GM21381 (cell line): ENCODE results near the gene SERPINI1.
A peak's percentile ranks its signal among the peaks of the same experiment; 100 is the strongest.

Source experiments
- ATAC-seq: cut with Tn5 transposase; IDR thresholded peaks from one replicate; pipeline ENCODE4 v1.9.1; 2021; ENCODE audit warnings: mild to moderate bottlenecking, moderate library complexity; ENCODE audit not compliant: unreplicated experiment

The SERPINI1 gene

DNA sequence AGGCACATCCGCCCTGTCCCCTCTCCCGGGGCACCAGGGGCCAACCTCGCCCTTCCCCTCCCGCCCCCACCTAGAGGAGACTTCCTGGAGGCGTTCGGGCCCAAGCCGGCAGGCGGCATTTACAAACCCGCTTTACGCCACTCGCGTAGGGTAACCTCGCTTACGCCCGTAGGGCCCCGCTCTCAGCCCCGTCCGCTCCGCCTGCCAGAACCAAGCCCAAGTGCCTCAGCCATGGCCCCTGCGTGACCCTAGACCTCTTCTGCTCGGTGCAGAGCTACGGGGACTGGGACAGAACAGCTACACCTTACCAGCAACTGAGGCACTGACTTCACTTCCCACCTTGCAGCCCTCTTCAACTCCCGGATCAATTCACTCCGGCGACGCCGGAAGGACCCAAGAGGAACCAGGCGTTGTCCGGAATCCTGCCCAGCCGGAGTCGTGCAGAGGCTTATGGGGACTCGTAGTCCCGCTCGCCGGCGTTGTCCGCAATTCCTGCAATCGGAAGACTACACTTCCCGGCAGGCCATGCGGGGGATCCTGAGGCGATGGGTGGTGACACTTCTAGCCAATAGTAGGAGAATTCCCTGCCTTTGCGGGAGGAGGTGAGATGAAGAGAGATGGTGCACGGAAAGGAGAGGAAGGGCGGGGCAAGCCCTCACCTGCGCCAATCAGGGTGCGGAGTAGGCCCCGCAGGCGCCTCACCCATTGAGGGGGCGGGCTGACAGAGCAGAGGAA lies 856 bp upstream of the SERPINI1 start, which contains the start of gene PDCD10:
Gene PDCD10 (minus strand): TSS at position 395 of the 735 bp plus-strand sequence. CDS start 14,735 bp downstream, outside the sequence.
- peak; percentile 88 for ATAC-seq

DNA sequence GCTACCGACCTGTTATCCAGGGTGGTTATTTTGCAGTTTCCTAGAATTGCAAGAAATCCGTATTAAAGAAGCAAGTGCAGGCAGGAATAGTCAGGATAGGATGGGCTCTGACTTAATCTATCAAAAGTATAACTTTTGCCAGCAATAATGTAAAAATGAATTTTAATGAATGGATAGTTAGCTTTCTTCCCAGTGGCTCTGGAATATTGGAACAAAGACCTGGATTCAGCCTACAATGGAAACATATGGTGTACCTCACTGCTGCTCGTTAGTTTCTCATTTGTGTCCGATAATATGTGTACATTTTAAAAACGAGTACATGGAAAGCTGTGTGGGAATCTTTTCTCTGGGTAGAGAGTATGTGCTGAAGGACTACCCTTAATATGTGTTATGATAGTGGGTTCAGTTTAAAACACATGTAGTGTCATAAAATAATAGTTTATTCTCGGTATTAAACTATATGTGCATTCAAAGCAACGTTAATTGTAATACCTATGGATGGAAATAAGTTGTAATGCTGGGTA lies 805 bp downstream of the SERPINI1 start:
- ATAC-seq, result no peak

DNA sequence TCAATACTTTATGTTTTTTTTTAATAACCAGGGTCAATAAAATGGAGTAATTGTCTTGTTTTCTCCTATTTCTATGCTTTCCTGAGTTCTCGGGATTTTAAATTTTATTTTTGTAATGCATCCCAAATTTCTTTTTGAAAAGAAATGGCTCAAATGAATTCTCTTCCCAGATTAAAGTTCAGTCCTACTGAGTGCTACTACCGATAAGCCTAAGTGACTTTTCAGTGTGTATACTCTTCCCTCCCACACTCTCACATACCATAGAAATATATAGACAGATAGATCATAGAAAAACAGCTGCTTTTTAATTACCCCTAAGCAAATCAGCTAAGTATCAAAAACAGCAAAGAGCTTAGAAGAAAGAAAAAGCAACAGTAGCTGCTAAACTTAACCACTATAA lies 1.5 kb downstream of the SERPINI1 start:
- ATAC-seq, result no peak

DNA sequence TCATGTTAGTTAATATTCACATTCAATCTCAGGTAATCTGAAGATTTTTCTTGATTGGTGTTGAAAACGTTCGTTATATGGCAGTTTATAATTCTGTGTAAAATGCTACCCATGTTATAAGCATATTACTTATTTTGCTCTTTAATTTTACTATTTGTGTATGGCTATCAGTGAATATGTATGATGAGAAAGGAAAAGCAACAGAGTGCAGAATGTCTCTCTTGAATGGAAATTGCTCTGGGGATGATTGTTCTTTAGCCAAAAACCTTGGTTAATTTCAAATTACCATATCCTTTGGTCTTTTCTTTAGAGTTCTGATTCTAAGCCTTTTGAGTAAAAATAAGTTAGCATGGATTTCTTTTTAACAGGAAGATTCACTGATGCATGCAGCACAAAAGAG lies 2.5 kb downstream of the SERPINI1 start:
- ATAC-seq, result no peak

DNA sequence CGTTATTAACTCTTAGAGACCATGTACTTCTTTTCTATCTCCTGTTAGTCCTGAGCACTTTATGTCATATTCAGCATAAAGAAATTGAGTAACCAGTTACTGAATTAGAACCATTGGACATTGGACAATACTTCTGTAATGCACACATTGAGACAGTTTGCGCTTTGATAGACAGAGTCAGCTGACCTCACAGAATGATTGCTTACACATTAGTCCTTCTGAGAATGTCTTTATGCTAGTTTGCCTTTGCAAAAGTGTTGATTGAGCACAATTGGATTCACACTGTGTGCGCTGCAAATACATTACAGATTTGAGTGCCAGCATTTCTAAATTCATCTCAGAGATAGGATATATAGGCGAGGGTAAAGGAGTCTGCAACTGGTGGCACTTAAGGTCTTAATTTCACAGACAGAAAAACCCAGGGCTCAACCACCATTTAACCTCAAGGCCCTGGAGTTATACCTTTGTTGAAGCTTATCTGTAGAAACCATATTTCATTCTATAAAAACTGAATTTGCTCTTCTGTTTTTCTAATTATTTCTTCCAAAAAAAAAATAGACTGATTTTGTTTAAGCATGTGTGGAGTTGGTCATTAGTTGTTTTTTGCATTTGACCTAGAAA lies 3.8 kb downstream of the SERPINI1 start:
- no peak for ATAC-seq

DNA sequence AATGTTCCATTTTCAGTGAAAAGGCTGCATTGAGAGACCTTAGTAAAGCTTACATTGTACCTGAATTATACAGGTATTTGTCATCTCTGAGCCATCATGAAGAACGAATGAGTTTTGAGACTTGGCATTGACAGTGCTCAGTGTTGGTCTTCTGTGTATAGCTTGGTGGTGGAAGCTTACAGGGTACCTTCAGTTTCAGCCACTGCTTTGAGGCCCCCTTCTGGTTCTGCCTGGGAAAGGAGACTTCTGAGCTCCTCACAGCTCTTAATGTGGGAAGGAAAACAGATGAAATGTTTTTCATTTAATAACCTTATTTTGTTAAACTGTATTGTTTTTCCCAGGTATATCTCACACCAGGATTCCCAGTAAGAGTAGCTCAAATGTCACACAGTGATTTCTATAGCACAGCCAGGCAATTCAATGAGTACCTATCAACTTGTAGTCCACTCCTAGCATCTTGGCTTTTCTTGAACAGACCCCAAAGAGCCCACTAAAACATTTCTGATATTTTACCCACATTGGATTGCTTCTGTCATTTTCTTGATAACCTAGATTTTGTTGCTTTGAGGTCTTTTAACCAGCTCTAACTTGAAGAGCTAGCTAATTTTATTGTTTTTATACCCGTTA lies 5.6 kb downstream of the SERPINI1 start:
- peak; percentile 94 for ATAC-seq

DNA sequence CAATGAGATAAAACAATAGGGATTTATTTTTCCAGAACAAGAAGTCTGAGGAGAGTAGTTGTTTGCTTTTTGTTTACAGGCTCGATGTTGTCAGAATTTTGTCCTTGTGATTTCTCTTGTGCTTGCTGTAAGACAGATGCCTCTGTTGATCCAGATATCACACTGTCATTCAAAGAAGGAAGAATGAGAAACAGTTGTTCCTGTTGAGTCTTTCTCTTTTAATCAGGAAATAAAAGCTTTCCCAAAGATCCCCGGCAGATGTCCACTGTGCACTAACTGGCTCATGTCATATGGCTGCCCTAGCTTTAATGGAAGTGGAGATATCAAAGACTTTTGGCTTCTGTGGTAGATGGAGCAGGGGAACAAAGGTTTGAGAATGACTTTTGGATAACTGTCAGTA lies 6.8 kb downstream of the SERPINI1 start:
- ATAC-seq, result no peak

DNA sequence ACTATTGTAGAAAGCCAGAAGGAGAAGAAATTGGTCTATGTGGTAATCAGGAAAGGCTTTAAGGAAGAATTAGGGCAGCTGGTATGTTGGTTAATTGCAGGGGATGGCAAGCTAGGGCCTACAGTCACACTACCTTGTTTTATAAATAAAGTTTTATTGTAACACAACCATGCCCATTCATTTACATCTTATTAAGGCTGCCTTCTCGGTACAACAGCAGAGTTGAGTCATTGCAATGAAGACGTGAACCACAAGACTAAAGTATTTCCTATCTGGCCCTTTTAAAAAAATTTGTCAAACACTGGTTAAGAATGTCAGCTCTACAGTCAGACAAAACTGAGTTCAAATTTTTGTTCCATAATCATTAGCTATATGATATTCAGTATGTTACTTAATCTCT lies 8.3 kb downstream of the SERPINI1 start:
- ATAC-seq, result no peak

DNA sequence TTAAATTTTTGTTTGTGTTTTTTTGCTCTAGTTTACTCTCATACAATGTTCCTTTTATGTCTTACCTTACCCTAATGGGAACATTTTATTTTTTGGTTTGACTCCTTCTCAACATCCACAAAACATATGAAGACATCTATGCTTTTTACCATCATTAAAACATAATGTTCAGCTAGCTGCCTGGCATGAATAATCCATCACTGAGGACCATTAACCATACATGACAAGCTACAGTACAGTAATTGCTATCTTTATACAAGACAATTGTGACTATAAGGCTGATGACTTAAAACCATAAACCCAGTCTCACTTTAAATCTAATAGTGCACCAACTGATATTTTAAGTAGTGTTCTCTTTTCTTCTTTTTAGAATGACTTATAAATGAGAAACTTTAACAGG lies 13.7 kb downstream of the SERPINI1 start:
- ATAC-seq, result no peak

DNA sequence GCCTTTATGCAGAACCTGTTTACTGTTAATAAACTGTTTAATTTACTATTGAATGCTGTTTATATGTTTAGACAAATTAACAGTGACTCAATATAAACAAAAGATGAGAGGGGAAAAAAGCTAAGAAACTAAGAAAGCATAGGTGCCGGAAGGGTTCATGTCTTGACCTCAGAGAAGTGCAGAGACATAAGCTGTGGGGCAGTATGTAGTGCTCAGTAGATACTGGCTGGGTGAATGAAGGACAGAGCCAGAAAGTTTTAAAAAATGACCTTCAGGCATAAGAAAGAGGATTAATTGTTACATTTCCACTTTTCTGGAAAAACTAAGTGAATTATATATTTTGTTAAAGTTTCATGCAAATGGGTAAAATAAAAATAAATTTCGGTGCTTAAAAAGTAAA lies 14.2 kb downstream of the SERPINI1 start:
- no peak for ATAC-seq

DNA sequence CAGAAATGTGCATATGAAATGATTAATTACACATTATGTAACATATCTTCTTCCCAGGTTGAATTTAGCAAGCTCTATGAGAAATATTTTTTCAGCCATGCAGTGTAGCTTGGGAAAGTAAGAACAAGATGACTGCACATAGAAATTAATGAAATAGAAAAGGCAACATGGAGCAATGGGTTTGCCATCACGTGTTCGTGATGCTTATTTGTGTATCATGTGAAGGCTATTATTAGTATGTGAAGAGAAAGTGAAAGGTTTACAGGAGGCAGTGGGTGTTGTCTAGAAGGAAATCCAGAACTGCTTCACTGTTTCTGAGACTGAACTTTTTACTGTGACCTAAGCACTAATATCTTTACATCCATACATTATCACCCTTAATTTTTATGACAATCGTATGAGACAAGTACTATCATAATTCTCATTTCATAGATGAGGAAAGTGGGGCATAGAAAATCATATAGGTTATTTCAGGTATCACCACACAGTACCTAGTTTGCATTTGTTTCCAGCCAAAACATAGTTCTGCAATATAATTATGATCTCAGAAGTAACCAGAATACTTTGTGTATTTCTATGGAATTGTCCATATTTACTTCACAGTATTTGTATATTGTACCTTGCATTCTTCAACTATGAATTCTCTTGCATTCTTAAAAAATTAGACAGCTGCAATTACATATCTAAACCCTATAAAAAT lies 14.9 kb downstream of the SERPINI1 start:
- ATAC-seq, result peak; percentile 99

DNA sequence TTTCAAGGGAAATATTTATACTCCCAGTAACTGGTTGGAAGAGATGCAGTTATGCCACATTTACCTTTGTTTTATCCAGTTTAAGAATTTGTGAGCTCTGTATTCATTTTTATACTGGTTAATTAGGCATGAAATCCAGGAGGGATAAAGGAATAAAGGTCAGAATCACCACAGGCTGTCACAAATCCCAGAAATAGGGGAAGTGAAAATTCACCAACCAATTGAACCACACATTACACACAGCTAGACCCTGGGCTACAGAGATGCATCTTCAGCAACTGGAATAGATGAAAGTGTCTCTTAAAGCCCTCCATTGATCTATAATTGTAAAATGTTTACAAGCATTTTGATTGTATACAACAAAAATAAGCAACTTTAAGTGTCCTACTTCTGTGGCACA lies 18.5 kb downstream of the SERPINI1 start:
- ATAC-seq, result no peak

DNA sequence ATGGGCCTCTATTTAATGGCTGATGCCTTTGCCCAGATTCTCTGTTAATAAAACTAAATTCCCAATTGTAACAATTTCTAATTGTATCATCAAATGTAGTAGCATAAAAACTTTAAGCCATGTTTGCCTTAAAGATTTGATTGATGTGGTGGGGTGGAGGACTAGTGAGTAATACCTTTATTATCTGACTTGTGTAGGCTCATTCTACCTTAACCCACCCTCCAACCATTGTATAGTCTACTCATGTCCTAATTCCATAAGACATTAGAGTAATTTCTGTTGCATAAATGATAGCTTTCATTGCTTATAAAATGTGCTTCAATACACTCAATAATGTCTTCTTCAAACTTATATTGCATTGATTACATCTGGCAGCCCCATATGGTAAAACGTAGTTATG lies 25.8 kb downstream of the SERPINI1 start:
- ATAC-seq, result no peak

DNA sequence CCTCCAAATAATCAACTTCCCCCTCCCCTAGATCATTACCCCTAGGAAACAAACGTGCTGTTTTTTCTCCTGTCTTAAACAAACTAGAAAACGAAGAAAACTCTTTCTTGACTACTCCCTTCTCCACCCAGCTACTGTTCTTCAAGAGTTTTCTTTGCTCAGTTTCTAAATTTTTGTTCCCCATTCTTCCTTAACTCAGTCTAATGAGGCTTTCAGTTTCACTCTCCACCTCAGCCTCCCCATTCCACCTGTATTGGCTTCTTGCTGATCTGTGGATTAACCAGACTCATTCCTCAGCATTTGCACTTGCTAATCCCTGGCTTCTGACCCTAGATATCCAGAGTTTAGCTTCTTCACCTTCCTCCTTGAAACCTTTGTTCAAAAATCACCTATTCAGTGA lies 26.8 kb downstream of the SERPINI1 start:
- ATAC-seq, result no peak

DNA sequence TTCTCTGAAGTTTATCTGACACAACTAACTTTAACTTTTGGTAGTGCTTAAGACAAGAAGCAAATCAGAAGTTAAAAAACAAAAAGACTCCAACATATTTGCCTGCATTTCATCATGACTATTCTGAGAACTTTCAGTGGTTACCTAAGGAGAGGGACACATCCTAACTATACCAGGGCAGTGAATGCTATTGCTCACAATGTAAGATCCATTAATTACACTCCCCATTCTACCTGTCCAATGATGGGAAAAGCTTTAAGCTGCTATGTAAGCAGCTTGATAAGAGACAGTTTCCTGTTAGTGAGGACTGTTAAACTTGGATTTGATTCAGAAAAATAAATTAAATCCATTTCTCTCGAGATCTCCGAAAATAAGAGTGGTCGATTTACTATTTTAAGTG lies 37.5 kb downstream of the SERPINI1 start:
- ATAC-seq, result peak; percentile 38

DNA sequence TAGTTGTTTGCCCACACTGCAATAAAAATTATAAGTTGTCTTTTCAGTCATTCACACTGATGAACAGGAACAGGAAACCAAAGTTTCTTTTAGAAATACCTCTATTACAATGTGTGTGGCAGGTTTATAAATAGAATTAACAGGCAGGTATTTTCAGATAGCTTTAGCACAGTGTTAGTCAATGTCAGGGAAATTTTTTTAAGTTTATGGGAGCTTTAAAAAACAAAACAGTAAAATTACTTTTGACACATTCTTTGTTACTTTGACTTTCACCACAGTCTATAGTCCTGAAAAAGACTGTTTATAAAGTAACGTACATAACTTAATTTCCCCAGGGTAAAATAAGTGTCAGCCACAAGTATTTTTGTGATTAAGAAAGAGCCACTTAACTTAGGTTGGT lies 38.1 kb downstream of the SERPINI1 start:
- ATAC-seq, result peak; percentile 85

DNA sequence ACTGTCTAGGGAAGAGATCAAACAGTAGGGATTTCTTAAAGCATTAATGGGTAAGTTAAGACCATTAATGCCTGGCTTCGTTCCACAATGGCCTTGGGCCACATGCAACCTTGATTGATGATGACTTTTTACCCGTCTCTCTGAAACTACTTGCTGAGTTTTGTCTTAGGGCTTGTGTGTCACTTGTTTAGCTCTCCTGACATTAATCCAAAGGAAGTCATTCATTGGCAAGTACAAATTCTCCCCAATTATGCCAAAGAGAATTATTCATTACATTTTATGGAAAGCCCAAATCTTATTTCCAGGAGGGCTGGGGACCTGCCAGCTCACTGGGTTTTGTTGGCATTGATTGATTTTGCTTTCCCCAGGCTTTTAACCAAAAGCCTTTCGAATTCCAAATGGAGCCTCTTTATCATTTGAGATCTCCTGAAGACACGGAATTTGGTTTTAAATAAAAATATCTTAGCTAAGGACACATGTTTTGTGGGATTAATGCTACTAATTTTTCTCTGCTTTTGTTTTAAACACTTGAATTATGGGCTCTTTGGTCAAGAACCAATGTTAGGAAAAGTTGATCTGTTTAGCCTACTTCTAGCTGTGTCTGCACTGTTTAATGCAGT lies 40.7 kb downstream of the SERPINI1 start:
- no peak for ATAC-seq

DNA sequence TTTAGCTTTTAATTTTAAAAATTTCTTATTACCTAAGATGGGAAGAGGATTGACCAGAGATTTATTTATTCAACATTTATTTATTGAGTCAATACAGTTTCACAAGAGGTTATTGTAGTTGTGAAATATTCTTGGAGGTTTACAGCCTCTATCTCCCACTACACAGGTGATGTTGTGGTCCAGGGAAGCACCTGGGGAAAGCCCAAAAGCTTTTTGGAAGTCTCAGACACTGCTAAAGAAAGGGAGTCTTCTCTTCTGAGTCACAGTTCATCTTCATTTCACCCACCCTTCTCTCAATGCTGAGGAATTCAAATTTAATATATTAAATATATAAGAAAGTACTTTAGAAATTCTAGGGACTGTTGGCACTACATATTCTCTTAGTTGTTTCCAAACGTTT lies 41.8 kb downstream of the SERPINI1 start:
- ATAC-seq, result no peak

DNA sequence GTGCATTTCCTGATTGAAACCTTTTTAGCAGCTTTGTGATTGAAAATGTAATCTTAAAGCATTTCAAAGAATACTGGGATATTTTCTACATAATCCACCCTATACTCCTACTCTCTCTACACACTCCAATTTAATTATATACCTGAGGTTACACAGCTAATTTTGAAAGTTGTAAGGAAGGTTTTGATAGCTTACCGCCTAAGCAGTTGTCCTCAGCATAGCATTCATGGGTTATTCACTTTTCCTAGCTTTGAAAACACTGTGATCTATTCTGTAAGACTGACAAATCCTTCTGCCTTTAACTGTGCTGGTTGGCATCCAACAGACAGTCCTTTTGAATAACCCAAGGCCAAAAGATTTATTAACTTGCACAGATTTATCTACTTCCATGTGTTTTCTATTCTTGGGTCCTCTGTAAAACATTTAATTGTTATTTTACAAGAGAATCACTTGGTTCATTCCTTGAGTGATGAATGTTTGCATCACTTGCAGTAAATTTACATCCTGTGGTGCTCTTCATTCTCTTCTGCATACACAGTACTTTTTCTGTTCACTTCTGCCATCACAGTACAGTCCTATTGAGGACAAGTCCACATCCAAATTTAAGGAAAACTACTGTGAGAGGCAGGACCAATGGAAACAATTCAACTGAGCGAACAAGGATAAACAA lies 44.8 kb downstream of the SERPINI1 start:
- no peak for ATAC-seq

DNA sequence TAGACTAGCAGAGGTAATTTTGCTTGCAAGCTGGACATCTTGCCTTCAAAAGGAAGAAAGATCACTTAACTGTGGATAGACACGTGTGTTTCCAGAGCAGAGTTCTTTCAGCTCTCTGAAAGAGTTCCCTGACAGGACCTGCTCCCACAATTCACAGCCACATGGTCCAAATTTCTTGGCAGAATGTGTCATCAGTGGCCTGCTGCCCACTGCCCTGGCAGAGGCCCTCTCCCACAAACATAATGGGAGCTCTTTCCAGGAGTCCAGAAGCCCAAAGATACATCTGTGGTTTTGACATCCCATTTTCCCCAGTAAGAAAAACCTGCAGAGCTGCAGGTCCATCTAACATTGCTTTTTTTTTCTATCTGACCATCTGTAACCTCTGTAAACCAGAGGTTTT lies 48.3 kb downstream of the SERPINI1 start:
- no peak for ATAC-seq
